NCI-H2029 (cell line): ENCODE measurements around the gene TTC39B.

Experiments used
- DNase-seq: peaks from one replicate; lab custom pipeline; 2025; lab: John Stamatoyannopoulos, UW

Gene TTC39B

DNA sequence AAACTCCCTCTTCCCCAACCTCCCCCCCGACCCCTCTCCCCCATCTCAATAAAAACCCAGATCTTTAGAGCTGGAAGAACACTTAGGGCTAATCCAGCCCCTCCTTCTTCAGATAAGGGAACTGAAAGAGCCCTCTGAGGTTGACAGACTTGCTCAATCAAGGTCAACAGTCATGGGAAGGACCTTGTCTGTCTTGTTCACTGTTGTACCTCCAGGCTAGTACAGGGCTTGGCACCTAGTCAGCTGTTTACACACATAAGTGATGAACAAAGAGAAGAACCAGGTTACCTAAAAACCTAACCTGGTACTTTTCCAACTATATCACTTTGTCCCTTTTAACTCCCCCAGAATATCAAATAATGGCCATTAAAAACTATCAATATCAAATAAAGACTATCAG lies 2.4 kb downstream of the TTC39B start:
- DNase-seq = no peak

DNA sequence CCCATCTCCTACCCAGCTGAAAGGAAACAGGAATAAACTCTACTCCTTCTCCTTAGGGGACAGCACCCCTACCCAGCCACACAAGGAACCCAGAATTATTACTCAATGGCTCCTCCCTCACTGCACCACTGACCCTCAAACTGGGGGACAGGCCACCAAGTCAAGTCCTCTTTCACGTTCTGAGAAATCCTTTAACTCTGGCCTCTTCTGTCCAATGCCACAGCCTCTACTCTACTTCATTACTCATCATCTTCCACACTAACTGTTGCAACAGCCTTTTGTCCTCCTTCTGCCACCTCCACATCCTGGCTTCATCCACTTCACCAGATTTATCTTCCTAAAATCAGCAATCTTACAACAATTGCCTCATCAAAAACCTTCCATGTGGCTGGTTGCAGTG lies 6.8 kb downstream of the TTC39B start:
- no peak for DNase-seq

DNA sequence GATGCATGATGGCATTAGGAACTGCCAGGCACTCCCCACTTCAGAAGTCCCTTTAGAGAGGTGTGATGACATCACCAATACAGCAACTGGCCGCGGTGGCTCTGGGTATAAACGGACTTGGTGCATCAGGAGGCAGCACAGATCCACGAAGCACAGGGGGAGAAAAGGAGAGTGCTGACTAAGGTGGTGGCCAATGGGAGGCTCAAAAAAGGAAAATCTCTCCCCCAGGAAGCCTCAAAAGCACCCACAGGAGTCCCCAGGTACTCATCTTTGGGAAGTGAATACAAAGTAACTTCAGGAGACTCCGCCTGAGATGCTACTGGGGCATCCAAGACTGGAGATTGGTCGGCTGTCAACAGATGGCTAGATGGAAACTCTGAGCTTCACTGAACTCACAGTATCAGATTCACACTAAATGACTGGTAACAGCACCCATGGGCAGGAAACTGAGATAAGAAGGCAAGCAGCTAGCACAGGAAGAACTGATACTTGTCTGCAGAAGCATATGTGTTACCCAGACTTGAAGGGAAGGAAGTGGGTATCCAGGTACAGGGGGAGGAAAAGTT lies 7.6 kb downstream of the TTC39B start:
- DNase-seq = no peak

- no peak for DNase-seq
Observed at GRCh38 chr9:15298362-15298761, 8.7 kb downstream of the TTC39B start.

GRCh38 chr9:15295761-15296405 lies 11.1 kb downstream of the TTC39B start:
- DNase-seq = no peak

DNA sequence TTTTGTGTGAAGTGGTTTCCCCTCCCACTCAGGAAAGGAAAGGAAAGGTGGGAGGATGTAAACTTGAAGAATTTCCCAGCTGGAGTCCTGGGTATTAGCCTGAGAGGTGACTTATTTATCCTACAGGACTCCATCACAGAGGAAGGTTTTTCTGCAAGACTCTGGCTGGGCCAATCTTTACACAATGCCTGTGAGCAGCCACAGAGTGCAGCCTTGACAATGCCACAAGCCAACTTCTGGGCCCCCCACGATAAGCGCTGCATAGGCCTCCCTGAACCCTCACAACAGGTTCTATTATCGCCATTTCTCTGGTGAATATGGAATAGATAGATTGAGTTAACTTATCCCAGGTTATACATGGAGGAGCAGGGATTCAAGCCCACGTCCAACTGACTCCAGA lies 12.4 kb downstream of the TTC39B start:
- no peak for DNase-seq

DNA sequence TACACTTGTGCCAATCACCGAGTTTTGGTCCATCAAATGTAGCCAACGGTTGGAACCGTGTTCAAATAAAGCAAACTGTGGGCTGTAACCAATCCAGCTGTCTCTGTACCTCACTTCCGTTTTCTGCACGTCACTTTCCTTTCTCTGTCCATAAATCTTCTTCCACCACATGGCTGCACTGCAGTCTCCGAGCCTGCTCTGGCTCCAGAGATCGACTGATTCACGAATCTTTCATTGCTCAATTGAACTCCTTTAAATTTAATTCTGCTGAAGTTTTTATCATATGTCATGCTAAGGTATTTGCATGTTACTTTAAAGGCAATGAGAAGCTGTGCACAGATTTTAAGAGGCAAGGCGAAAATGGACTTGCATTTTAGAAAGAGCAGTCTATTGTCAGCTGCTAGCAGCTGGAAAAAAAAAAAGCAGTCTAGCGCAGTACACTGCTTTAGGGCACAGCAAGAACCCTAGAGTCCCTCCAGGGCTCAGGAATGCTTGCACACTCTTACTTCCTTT lies 13.2 kb downstream of the TTC39B start:
- DNase-seq = no peak

GRCh38 chr9:15293084-15293483 lies 13.9 kb downstream of the TTC39B start:
- DNase-seq = no peak

- no peak for DNase-seq
Observed at GRCh38 chr9:15289603-15290002, 17.4 kb downstream of the TTC39B start.

GRCh38 chr9:15287309-15287708 lies 19.7 kb downstream of the TTC39B start:
- no peak for DNase-seq

DNA sequence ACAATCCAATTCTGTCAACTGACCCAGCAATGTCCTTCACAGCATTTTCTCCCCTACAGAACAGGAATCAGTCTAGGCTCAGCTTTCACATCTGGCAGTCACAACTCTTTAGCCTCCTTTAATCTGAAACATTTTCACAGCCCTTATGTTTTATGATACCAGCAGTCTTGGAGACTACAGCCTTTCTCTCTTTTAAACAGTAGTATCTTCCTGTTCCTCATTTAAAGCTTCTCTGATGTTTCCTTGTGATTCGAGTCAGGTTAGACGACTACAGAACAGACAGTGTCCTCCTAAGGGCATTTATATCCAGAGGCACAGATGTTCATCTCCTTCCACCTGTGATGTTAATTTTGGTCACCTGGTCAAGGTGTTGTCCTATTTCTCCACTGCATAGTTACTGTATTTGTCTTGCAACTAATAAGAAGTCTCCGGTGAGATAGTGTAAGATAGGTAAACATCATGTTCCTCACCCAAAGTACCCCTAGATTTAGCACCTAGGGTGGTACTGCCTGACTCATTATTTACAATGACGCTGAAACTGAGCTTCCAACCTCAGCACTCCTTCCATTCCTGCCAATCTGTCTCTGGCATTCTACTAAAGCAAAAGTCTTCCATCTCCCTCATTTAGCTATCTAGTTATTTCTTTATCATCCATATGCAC lies 20.7 kb downstream of the TTC39B start:
- no peak for DNase-seq

GRCh38 chr9:15282567-15283285 lies 24.3 kb downstream of the TTC39B start:
- no peak for DNase-seq

DNA sequence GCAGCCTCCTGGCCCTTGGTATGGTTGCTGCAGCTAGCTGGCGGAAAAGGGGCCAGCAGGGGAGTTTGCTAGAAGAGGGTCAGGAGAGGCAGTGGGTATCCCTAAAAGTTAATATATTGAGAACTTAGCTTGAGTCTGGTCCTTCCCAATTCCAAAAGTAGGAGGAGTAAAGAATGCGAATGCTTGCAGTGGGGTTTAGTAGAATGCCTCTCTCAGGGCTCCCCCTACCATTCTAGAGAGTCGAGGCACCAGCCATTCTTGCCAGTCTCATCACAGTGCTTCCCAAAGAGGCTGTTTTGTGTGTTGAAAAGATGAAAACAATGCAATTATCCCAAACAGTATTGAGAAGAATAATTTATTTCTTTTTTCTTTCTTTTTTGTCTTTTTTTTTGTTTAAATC lies 26.4 kb downstream of the TTC39B start:
- no peak for DNase-seq

GRCh38 chr9:15278839-15279238 lies 28.2 kb downstream of the TTC39B start:
- no peak for DNase-seq

DNA sequence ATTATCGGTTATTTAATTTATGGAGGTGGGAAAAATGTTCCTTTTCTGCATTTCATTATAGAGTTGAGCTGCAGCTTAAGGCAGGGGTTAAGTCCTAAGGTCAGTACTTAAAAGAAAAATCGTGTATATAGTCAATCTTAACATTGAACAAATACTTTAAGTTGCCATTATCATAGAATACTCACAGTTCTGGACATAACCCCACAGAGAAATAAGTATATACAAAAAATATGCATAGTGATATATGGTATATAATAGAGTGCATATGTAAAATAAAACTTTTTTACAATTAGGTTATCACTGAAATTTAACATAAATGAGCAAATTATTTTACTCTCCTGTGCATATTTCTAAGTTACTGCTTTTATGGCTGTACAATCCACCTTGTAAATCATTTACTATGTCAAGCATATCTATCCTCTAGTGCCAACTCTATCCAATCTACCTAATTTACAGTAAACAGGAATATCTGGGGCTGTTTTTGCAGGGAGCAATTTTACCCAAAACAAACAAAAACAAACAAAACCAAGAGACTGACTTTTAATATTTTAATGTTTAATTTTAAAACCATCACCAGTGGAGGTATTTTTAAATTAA lies 28.8 kb downstream of the TTC39B start:
- DNase-seq = no peak

DNA sequence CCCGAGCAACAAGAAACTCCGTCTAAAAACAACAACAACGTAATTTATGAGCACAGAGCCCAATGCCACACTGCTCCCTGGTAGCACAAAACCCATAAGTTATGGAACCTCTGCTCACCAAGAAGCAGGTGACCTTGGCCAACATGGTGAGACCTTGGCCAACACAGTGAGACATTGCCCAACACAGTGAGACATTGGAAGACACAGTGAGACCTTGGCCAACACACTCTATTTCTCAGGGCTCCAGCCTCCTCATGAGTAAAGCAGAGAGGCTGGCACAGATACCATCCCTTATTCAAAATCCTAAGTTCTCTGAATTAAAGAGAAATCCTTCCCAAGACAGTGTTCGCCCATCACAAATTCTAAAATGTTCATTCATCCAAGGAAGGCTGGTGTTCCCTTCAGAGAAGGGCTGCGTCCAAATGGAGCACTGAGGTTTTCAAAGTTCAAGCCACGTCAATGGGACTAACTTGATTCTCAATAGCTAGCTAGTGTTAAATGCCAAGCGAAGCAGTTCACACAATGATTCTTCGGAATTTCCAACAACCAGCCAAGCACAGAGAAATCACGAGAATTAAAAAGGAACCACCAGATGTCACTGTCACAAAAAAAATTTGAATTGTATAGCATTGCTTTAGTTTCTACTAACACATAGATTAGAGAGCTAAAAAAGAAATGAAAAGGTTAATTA lies 29.5 kb downstream of the TTC39B start:
- no peak for DNase-seq

DNA sequence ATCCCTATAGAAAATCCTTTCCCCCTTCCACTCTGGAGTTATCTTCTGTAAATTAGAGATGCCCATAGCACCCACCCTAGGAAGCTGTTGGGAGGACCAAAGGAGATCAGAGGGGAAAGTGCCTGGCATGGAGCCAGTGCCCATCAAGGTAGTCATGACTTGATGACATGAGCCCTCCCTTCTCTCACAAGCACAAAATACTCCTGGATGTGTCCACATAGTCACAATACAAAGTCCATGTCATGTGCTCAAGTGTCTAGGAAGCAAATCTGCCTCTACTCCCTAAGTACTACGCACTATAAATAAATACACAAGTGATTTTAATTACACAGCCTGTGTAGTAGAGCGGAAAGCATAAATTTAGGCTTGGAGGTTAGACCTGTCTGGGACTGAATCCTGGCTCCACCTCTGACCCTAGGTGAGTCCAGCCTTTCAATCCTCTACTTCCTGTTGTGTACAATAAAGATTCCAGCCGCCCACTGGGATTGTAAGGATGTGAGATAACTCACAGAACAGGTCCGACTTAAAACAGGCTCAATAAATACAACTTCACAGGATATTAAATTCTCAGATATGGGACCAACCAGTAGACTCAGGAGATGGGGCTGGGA lies 30.6 kb downstream of the TTC39B start:
- DNase-seq = no peak

- no peak for DNase-seq
Observed at GRCh38 chr9:15274425-15274824, 32.6 kb downstream of the TTC39B start.

DNA sequence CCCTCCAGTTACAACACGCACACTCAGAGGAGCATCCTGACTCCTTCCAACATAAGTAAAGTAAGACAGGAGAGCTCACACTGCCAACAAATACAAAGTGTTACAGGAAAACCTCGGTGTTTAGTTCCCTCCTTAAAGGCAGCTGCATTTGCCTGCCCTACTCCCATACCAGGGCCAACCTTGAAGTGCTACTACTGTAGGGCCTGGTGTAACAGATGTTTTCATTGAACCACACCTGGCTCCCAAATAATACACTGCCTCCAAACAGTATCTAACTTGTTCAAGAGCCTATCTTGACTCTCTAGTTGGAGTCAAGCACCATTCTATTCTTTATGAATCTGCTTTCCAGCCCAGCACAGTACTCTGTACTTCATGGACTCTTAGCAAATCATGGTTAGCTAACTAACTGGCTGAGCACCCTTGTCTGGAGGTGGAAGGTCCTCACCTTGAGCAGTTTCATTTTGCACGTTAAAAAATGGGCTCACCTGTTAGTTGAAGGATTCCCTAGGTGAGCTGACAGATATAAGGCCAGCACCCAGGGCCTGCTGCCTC lies 34.6 kb downstream of the TTC39B start:
- no peak for DNase-seq

DNA sequence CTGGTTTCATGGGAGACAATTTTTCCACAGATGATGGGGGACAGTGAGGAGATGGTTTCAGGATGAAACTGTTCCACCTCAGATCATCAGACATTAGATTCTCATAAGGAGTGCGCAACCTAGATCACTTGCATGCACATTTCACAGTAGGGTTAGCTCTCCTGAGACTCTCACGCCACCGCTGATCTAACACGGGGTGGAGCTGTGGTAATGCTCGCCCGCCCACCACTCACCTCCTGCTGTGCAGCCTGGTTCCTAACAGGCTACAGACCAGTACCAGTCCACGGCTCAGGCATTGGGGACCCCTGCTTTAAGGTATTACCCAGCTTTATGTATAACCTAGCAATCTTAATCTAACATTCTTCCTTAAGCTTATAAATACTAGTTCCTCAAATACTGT lies 35.6 kb downstream of the TTC39B start:
- DNase-seq = no peak

DNA sequence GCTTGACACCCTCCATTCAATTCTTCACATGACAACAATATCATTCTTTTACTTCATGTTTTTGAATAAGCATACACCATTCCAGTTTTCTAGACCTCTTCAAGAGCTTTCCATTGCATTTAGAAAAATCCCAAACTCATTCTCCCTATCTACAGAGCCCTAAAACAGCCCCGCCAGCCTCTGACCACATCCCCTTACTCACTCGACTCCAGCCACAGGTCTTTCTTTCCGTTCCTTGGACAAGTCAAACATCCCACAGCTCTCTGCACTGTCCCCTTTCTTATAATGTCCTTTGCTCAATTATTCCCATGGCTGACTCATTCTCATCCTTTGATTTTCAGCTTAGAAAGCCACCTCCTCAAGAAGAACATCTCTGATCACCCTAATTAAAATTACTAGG lies 38.2 kb downstream of the TTC39B start:
- no peak for DNase-seq
